GM18861 (cell line): ENCODE data around the gene CHADL.

Source experiments
- ATAC-seq: cut with Tn5 transposase; IDR thresholded peaks from one replicate; pipeline ENCODE4 v1.9.1; 2021; ENCODE audit not compliant: unreplicated experiment

CHADL gene

DNA sequence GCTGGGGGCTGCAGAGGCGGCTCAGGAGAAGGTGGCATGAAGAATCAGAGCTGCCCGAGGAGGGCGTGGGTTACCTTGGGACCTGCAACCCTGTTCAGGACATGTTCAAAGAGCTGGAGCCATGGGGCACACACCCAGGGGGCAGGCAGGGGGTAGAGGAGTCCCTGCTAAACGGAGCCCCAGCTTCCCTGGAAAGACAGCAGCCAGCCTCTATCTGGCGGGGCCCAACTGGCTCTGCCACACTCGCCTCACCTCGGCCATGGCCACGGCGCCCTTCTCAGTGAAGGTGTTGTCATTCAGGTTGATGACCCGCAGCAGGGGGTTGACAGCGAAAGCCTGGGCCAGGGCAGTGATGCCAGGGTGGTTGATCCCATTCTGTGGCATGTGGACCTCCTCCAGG, 17.0 kb upstream of the CHADL start:
- ATAC-seq, result no peak

DNA sequence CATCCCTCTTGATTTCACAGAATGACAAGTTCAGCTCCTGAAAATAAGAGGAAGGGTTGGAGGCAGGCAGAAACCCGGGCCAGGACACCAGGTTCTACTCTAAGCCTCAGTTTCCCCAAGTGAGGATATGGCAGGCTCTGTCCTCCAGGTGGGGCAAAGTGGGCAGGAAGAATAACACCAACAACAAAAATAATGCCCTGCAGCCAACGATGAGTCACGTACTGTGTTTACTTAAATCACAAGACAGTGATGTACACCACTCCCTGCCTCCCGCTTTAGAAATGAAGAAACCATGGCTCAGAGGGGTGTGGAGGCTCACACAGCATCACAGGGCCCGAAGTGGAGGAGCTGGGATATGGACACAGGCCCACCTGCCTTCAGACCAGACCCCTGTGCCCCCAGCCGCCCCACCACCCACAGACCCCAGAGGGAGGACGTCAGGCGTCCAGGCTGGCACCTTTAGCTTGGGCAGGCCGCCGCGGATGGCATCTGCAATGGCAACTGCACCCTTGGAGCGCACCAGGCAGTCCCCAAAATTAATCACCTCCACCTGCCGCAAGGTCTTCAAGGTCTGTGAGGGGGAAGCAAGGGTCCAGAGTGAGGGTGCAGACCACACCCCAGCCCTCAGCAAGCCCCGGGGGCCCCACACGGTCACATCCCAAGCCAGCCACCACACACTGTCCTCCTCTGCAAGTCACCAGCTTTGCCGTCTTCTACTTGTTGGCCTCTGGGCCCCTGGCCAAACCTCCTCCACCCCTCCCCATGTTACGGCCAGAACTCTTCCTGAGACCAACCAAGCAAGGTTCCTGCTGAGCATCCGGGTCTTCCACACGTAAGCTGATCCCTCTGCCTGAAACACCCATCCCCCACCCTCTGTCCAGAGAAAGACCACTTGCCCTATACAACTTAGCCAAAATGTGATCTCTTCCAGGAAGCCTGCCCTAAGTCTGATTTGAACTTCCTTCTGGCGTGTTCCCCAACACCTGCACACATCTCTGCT, 15.8 kb upstream of the CHADL start:
- no peak for ATAC-seq

DNA sequence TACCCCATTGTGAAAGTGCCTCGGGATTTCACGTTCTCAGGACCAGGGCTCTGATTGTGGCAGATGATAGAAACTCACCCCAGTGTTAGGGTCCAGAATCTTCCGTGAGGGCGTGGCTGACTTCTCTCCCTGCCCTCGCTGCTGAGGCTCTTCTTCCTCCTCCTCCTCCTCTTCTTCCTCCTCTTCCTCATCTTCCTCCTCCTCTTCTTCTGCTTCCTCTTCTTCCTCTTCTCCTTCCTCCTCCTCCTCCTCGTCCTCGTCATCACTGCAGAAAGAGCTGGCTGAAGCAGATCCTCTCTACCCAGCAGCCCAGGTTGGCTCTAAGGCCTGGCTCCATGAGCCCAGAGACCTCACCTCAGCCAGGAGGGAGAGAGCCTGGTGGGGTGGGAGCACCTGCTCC, 13.5 kb upstream of the CHADL start:
- ATAC-seq, result no peak

DNA sequence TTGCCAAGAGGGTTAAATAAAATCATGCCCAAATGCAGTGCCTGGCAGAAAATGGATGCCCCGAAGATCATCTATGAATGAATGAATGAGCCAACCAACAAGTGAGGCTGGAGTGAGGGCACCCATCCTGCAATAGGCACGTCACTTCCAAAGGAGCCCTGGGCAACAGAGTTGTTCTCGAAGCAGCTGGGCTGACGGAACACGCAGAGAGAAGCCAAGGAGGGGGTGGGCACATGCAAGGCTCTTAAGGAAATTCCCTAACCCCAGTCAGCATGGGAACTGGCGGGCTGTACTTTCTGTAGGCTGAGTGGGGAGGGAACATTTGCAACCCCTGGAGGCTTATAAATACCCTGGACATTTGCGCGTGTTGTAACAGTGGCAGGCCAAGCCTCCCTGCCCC, 11.6 kb upstream of the CHADL start:
- ATAC-seq, result no peak

DNA sequence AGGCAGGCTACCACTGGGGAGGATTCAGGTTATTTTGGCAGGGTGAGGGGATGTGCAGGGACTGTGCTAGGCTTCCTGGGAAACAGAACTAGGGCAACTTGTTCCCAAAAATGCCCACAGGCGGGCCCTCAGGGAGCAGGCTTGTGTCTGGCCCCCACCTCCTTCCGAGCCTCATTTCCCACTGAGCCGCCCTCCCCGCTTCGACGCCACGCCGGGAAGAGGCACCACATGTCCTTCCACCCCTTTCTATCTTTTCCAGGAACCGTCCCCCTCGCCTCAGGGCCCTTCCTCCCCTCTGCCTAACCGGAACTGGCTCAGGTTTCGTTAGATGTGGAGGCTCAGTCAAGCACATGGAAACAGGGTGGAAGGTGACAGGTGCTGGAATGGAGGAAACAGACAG, 9.4 kb upstream of the CHADL start:
- no peak for ATAC-seq

DNA sequence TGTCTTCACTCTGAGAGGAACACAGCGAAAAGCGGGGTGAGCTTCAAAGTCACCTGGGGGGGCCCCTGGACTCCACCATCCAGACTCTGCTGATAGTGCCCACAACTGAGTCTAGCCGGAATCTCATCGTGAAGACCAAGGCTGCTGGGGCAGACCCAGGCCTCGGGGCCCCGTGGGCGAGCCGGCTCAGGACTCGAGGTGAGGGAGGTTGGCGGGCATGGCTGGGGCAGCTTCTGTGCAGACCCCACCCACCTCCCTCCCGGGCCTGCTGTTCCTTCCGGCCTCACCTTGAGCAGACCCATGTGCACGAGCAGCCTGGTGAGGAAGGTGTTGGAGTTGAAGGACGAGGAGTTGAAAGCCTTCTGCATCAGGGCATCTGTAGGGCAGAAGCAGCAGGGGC, 8.7 kb upstream of the CHADL start:
- ATAC-seq, result no peak

DNA sequence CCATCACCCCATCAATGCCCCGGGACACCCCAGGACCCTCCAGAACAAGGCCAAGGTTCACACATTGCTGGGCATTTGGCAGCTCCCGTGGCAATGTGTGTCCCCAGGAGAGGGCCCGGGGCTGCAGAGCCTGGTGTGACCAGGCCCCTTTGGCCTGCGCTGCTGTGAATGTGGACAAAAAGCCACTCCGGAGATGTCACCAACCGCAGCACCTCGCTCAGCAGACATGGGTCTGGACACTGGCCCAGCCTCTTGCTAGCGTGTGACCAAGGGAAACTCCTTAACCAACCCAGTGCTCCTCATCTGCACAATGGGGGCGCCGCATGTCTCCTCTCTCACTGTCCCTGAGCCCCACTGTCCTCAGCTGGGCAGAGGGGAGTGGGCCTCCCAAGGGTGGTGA, 8.0 kb upstream of the CHADL start:
- ATAC-seq, result no peak

DNA sequence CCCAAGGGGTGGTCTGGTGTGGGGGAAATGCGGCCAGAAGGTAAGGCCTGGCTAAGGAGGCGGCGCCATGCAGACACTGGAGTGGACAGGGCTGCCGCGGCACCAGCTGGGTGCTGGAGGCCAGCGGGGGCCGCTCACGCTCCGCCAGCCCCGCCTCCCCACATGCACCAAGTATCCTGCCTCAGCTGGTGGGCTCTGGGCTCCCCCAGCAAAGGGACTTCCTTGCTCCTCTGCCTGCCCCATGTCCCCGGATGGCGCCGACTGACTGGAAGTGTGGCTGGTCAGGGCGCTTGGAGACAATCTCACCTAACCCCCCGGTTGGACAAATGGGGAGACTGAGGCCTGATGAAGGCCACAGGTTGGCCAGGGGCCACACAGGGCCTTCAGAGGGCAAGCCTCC, 7.6 kb upstream of the CHADL start:
- no peak for ATAC-seq

DNA sequence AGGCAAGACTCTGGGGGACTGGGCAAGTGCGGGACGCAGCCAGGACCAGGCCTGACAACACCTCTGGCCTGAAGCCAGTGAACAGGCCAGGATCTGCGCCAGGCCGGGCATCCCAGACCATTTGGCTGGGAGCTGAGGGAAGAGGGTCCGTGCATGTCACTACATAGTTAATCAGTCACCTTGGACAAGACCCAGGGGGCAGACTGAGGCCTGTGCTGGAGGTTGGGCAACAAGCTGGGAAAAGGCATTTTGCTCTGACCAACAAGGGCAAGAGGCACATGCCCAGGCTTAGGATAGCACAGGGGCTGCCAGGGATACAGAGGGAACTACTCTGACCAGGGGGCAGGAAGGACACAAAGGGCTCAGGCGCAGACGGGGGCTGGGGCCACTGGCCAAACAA, 7.0 kb upstream of the CHADL start:
- ATAC-seq, result no peak

DNA sequence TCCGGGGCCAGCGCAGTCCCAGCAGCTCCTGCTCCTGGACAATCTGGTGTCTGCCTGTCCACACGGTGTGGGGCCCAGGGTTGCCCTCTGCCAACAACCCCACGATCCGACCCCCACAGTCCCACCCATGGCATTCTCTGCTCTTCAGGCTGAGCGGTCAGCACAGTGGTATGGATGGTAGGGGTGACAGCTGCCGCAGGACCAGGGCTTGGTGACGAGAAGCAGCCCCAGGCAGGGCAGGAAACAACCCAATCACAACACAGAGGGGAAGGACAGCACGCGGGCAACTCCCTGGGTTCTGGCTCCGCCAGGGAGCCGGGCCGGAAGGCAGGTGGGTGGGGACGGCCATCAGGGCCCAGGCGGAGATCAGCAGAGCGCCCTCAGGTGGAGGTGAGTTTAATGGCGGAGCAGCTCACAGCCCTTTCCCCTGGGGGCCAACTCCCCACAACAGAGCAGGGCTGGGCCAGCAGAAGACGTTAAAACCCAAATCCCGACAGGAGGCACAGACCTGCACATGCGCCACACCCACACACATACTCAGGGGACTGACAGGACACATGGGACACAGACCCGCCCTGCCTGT, 5.3 kb upstream of the CHADL start:
- no peak for ATAC-seq

DNA sequence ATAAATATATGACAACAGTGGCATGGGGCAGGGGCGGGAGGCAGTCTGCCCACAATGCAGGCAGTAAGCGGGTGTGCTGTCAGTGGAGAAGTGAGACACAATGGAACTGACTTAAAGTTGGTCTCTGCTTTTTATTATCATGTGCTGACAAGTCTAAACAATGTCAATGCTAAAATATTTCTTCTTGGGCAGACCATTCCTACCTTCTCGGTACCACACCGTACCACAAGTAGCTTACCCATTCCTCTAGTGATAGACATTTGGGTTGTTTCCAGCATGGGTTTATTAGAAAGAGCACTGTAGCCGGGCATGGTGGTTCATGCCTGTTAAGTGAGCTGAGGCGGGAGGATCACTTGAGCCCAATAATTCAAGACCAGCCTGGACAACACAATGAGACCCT, 2.6 kb upstream of the CHADL start:
- no peak for ATAC-seq

DNA sequence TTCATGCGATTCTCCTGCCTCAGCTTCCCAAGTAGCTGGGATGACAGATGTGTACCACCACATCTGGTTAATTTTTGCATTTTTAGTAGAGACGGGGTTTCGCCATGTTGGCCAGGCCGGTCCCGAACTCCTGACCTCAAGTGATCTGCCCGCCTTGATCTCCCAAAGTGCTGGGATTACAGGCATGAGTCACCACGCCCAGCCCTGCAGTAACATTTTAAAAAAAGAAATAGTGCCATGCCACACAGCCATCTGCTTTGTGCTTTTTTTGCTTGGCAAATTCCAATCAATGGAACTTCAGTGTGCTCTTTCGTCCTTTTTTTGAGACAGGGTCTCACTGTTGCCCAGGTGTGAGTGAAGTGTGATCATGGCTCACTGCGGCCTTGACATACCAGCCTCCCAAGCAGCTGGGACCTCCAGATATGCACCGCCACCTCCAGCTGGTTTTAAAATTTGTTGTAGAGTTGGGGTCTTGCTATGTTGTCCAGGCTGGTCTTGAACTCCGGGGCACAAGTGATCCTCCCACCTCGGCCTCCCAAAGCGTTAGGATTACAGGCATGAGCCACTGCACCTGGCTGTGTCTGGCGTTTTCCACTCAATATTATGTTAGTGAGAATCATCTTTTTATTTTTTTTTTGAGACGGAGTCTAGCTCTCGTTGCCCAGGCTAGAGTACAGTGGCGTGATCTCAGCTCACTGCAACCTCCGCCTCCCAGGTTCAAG, 1.8 kb upstream of the CHADL start:
- no peak for ATAC-seq

DNA sequence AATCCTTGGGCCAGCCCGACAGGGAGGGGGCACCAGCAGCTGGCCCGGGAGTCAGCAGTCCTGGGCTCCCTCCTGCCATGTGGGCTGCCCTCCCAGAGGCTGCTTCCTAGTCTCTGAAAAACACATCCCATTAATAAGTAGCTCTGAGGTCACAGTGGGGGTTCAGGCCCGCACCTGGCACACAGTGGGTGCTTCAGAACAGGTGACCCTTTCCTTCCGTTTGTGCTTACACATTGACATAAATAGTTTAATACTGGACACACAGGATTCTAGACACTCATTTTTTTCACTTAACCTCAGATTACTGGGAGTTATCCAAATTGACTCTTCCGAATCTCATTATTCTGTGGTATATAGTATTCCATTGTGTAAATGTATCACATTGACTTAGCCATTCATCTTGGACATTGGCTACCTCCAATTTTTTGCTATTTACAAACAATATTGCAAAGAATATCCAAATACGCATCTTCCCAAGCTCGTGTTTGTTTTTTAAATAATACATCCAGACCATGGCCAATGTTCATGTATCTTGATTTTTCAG, 474 bp upstream of the CHADL start:
- ATAC-seq, result no peak

DNA sequence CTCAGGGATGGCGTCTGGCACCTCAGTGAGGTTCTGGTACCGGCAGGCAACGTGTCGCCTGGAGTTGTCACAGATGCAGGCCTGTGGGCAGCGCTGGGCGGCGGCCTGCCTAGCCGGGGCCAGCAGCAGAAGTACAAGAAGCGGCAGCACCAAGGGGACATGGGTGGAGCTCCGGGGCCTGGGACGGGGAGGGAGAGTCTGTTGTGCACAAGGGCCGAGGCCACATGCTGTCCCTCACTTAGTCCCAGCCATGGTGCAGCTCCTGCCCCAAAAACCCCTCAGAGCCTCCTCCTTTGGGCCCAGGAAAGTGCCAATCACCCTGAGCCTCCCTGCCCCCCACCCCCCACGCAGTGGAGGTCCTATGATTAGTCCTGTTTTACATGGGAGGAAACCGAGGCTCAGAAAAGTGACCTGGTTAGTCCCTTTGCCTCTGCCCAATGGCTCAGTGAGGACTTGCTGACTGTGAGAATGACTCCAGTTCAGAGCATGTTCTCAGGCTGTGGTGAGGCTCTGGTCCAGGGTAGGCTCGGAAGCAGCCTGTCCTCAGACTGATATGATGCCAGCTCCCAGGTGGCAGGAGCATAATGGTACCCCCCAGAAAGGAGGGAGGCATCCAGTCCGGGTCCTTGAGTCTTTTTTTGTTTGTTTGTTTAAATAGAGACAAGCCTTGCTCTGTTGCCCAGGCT, 1.1 kb downstream of the CHADL start:
- no peak for ATAC-seq

DNA sequence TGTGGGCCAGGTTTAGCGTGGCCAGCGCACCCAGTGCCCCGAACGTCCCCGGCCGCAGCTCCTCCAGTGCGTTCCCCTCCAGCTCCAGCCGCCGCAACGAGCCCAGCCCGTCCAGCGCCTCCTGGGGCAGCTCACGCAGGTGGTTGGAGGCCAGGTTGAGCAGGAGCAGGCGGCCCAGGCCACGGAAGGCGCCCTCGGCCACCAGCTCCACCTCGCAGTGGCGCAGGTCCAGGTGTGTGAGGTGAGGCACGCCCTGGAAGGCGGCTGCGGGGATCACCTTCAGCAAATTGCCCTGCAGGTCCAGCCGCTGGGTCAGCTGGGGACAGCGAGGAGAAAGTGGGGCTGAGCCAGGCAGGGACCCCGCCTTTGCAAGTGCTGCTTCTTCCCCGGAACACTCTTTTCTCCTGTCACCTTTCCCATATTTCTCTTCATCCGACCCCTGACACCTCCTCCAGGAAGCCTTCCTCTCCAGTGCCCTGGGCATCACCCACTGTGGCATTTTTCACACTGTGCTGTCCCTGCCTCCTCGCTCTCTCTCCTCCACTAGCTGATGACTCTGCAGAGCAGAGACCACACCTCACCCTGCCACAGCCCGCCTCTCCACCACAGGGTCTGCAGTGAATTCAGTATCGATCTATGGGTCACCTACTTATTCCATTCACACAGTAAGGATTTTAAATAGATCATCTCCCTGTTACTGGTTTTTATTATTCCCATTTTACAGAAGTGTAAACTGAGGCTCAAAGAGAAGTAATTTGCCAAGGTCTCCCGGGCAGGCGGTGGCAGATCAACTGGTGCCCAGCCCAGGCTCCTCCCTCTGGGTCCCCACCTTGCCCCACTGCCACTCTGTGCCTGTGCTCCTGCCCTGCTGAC, 1.9 kb downstream of the CHADL start:
- ATAC-seq, result no peak

DNA sequence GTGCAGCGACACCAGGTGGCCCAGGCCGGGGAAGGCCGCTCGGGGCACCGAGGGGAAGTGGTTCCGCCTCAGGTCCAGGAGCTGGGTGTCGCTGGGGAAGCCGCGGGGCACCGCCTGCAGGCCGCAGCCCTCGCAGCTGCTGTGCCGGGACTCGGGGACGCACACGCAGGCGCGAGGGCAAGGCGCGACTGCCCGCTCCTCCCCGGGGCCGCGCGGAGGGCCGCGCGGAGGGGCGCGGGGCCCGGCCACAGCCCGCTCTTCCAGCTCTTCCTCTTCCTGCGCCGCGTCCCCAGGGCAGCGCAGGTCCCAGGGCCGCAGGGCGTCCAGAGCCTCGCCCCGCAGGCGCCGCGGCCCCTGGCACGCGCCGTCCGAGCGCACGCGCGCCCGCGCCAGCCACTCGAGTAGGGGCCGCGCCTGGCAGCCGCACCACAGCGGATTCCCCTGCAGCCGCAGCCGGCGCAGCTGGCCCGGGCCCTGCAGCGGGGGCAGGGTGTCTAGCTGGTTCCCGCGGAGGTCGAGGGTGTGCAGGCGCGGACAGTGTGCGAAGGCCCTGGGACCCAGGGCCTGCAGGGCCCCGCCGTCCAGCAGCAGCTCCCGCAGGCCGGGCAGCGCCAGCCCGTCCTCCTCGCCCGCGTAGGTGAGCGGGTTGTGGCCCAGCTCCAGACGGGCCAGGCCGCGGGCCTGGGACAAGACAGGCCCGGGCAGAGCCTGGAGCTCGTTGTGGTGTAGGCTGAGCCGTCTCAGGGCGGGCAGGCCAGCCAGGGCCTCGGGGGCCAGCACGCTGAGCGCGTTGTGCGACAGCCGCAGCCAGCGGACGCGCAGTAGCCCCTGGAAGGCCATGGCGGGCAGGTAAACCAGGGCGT, 2.8 kb downstream of the CHADL start:
- ATAC-seq, result peak; percentile 58

DNA sequence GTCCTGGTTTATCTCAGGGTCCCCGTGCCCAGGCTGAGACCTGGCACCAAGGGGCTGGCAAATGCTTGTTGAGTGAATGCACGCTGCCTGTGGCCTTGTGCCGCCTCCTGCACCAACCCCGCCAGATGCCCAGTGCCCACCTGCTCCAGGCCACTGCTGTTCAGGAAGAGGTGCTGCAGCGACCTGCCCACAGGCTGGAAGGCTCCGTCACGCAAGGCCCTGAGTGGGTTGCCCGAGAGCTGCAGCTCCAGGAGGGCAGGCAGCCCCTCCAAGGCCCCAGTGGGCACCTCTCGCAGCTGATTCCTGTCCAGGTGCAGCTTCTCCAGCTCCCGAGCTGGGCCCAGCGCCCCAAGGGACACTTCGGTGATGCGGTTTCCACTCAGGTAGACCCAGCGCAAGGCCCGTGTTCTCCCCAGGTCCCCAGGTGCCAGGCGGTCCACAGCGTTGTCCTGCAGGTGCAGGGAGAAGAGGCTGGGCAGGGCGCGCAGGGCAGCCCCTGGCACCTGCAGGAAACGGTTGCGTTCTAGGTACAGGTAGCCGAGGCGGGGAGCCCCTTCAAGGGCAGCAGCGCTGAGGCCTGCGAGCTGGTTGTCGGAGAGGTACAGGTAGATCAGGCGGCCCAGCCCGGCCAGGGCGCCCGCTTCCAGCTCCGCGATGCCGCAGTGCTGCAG, 3.6 kb downstream of the CHADL start:
- no peak for ATAC-seq

DNA sequence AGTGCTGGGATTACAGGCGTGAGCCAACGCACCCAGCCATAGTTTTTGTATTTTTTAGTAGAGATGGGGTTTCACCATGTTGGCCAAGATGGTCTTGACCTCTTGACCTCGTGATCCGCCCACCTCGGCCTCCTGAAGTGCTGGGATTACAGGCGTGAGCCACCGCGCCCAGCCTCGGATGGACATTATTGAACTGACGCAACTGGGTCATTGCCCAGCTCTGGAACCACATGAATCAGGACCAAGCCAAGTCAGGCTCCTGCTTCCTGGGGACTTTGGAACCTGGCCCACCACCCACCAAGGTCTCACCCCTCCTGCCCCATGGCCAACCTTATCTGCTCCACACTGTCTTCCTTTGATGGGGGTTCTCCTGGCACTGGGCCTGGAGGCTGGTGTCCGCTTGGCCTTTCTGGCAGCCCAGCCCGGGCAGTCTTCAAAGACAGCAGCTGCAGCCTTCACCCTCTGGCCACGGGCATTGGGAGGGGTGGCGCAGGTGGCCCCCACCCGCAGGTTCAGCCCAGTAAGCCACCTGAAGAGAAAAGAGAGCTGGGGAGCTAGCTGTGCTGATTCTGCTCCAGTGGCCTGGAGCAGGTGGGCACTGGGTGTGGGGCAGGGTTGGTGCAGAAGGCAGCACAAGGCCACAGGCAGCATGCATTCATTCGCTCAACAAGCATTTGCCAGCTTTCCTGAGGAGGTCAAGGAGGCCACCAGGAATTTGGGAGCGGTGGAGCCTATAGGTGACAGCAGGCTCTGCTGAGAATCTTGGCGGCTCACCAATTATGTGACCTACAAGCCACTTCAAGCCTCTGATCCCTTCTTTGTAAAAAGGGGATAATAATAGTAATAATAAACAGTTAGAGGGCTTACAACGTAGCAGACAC, 5.7 kb downstream of the CHADL start:
- no peak for ATAC-seq
